ENCODE results near the gene CUEDC2. TPM values are rescaled to one million over a fixed set of nuclear protein-coding genes. Genes with fewer than 3 reads are reported as not detected.
A peak's percentile ranks its signal among the peaks of the same experiment; 100 is the strongest.
"Not testable (repeated sequence)": the region's sequence is repeated elsewhere in the genome, so short reads cannot be mapped to it uniquely, and the experiment has no call there.

CUEDC2 gene
- total and polyA plus RNA-seq, 4 donors: 14.4 to 36.1 (median 24.1) TPM

GRCh38 chr10:102455893-102456471, 23.6 kb upstream of the CUEDC2 start:
- TF ChIP-seq NR2F2 (IDR thresholded peaks at IDR 0.05) (no peak), GABPA (IDR thresholded peaks at IDR 0.05 in 1 of 2, conservative IDR thresholded peaks at IDR 0.05 in 1 of 2) (no peak), YY1 (IDR thresholded peaks at IDR 0.05) (no peak), FOXA2 (IDR thresholded peaks at IDR 0.05) (no peak), CTCF (IDR thresholded peaks at IDR 0.05; ENCODE audit: low read depth, low read length, missing input control) (no peak), SP1 (IDR thresholded peaks at IDR 0.05) (no peak), MAX (IDR thresholded peaks at IDR 0.05) (no peak), HNF4G (IDR thresholded peaks at IDR 0.05) (no peak), EGR1 (IDR thresholded peaks at IDR 0.05; ENCODE audit: low read depth in 2 of 2) (no peak), HNF4A (conservative IDR thresholded peaks at IDR 0.05) (no peak), ATF3 (IDR thresholded peaks at IDR 0.05) (no peak)
- H3K27me3 ChIP-seq (ENCODE audit: control insufficient read depth in 4 of 4, insufficient read depth in 4 of 4, low read length in 3 of 4): no peaks in the 10 kb centered on the region
- no peak overlapping the region for H3K9ac ChIP-seq (ENCODE audit: low read depth in 1 of 2, low read length in 2 of 2)
- WGBS: 91% methylated on average over 7 of the region's 7 CpGs
- H3K4me1 ChIP-seq (ENCODE audit: control insufficient read depth in 4 of 4, insufficient read depth in 4 of 4, low read length in 3 of 4): peaks cover 7 to 22% (median 17%) of the 10 kb centered on the region in 4 donors
- no peak for DNase-seq (ENCODE audit: low spot score)
- H3K36me3 ChIP-seq (ENCODE audit: control insufficient read depth in 4 of 4, insufficient read depth in 3 of 4, low read depth in 1 of 4, low read length in 3 of 4): peaks cover 0 to 6% (median 3%) of the 10 kb centered on the region in 4 donors
- H3K27ac ChIP-seq (ENCODE audit: low read depth in 1 of 2, low read length in 2 of 2): no peak overlapping the region
- no peaks in the 10 kb centered on the region for H3K9me3 ChIP-seq (ENCODE audit: control insufficient read depth in 4 of 4, low read length in 3 of 4)
- no peak overlapping the region for H3K4me3 ChIP-seq (ENCODE audit: low read depth in 1 of 3, low read length in 3 of 3)

- not testable (repeated sequence) for H3K27me3 ChIP-seq (ENCODE audit: control insufficient read depth in 4 of 4, insufficient read depth in 4 of 4, low read length in 3 of 4); H3K27ac ChIP-seq (ENCODE audit: low read depth in 1 of 2, low read length in 2 of 2); H3K36me3 ChIP-seq (ENCODE audit: control insufficient read depth in 4 of 4, insufficient read depth in 3 of 4, low read depth in 1 of 4, low read length in 3 of 4); H3K9me3 ChIP-seq (ENCODE audit: control insufficient read depth in 4 of 4, low read length in 3 of 4); H3K9ac ChIP-seq (ENCODE audit: low read depth in 1 of 2, low read length in 2 of 2); DNase-seq (ENCODE audit: low spot score); H3K4me3 ChIP-seq (ENCODE audit: low read depth in 1 of 3, low read length in 3 of 3)
- H3K4me1 ChIP-seq (ENCODE audit: control insufficient read depth in 4 of 4, insufficient read depth in 4 of 4, low read length in 3 of 4): peaks cover 4 to 21% (median 16%) of the 10 kb centered on the region in 4 donors
- 83% methylated on average over 13 of the region's 13 CpGs for WGBS
These were observed 22.5 kb upstream of the CUEDC2 start for GRCh38 chr10:102454662-102455487.

- WGBS: 79% methylated on average over 5 of the region's 5 CpGs
- no peak for DNase-seq (ENCODE audit: low spot score)
- H3K9me3 ChIP-seq (ENCODE audit: control insufficient read depth in 4 of 4, low read length in 3 of 4): no peaks in the 10 kb centered on the region
- no peaks in the 10 kb centered on the region for H3K27me3 ChIP-seq (ENCODE audit: control insufficient read depth in 4 of 4, insufficient read depth in 4 of 4, low read length in 3 of 4)
- TF ChIP-seq REST (IDR thresholded peaks at IDR 0.05): no peak
- TF ChIP-seq NR2F2 (IDR thresholded peaks at IDR 0.05): no peak
- no peak for TF ChIP-seq SP1 (IDR thresholded peaks at IDR 0.05)
- peak overlapping the region; percentile 48 to 66 for H3K27ac ChIP-seq (ENCODE audit: low read depth in 1 of 2, low read length in 2 of 2)
- H3K4me3 ChIP-seq (ENCODE audit: low read depth in 1 of 3, low read length in 3 of 3): no peak overlapping the region
- peaks cover 4 to 27% (median 16%) of the 10 kb centered on the region in 4 donors for H3K4me1 ChIP-seq (ENCODE audit: control insufficient read depth in 4 of 4, insufficient read depth in 4 of 4, low read length in 3 of 4)
- H3K9ac ChIP-seq (ENCODE audit: low read depth in 1 of 2, low read length in 2 of 2): no peak overlapping the region
- H3K36me3 ChIP-seq (ENCODE audit: control insufficient read depth in 4 of 4, insufficient read depth in 3 of 4, low read depth in 1 of 4, low read length in 3 of 4): peaks cover 0 to 6% (median 3%) of the 10 kb centered on the region in 4 donors
These were observed 21.1 kb upstream of the CUEDC2 start for GRCh38 chr10:102453502-102453901.

All from liver (tissue), 9 donors.